Measurements from ENCODE around the gene ZIC5. TPM values are rescaled to one million over a fixed set of nuclear protein-coding genes. Genes with fewer than 3 reads are reported as not detected.

ZIC5 gene
- total and polyA plus RNA-seq, 4 donors = not detected

GRCh38 chr13:99988529-99989275 lies 17.1 kb upstream of the ZIC5 start:
- 6 to 9% methylated on average over 37 to 43 of the region's 43 CpGs for WGBS, 2 donors
- no peak for TF ChIP-seq CTCF (IDR thresholded peaks at IDR 0.05; ENCODE audit: control extremely low read depth, extremely low read depth)
- peak in 2 of 3 donors; percentile 6 to 16 for DNase-seq
- no peak overlapping the region for H3K9ac ChIP-seq (ENCODE audit: insufficient read depth in 1 of 2, low read length in 2 of 2)
- H3K9me3 ChIP-seq (ENCODE audit: control insufficient read depth in 4 of 4, insufficient read depth in 3 of 4, low read length in 3 of 4) = peaks cover 0 to 14% (median 0%) of the 10 kb centered on the region in 4 donors
- peaks cover 0 to 6% (median 0%) of the 10 kb centered on the region in 5 donors for H3K4me1 ChIP-seq (ENCODE audit: control insufficient read depth in 5 of 5, insufficient read depth in 5 of 5, low read length in 5 of 5)
- no peak overlapping the region for H3K27ac ChIP-seq (ENCODE audit: low read depth in 1 of 2, low read length in 1 of 2)
- no peak for ATAC-seq (ENCODE audit: insufficient read depth, low FRiP score)
- peaks cover 13 to 94% (median 94%) of the 10 kb centered on the region in 3 donors for H3K27me3 ChIP-seq (ENCODE audit: control insufficient read depth in 3 of 3, insufficient read depth in 3 of 3, low read length in 2 of 3)
- no peaks in the 10 kb centered on the region for H3K36me3 ChIP-seq (ENCODE audit: control insufficient read depth in 4 of 4, insufficient read depth in 4 of 4, low read length in 4 of 4)
- H3K4me3 ChIP-seq = no peak overlapping the region

GRCh38 chr13:99987154-99988019 lies 15.8 kb upstream of the ZIC5 start:
- no peak overlapping the region for H3K9ac ChIP-seq (ENCODE audit: insufficient read depth in 1 of 2, low read length in 2 of 2)
- H3K27me3 ChIP-seq (ENCODE audit: control insufficient read depth in 3 of 3, insufficient read depth in 3 of 3, low read length in 2 of 3) = peaks cover 15 to 93% (median 91%) of the 10 kb centered on the region in 3 donors
- H3K36me3 ChIP-seq (ENCODE audit: control insufficient read depth in 4 of 4, insufficient read depth in 4 of 4, low read length in 4 of 4) = no peaks in the 10 kb centered on the region
- H3K4me3 ChIP-seq = no peak overlapping the region
- TF ChIP-seq CTCF (IDR thresholded peaks at IDR 0.05; ENCODE audit: control extremely low read depth, extremely low read depth) = no peak
- H3K4me1 ChIP-seq (ENCODE audit: control insufficient read depth in 5 of 5, insufficient read depth in 5 of 5, low read length in 5 of 5) = peaks cover 0 to 9% (median 0%) of the 10 kb centered on the region in 5 donors
- 6 to 15% methylated on average over 20 of the region's 20 CpGs for WGBS, 2 donors
- DNase-seq (peak in 2 of 3 donors; percentile 16 to 38), ATAC-seq (ENCODE audit: insufficient read depth, low FRiP score) (no peak)
- no peak overlapping the region for H3K27ac ChIP-seq (ENCODE audit: low read depth in 1 of 2, low read length in 1 of 2)
- peaks cover 0 to 21% (median 0%) of the 10 kb centered on the region in 4 donors for H3K9me3 ChIP-seq (ENCODE audit: control insufficient read depth in 4 of 4, insufficient read depth in 3 of 4, low read length in 3 of 4)

GRCh38 chr13:99986741-99987140 lies 15.2 kb upstream of the ZIC5 start:
- peak in 2 of 3 donors; percentile 15 to 34 for DNase-seq
- no peak overlapping the region for H3K9ac ChIP-seq (ENCODE audit: insufficient read depth in 1 of 2, low read length in 2 of 2)
- H3K9me3 ChIP-seq (ENCODE audit: control insufficient read depth in 4 of 4, insufficient read depth in 3 of 4, low read length in 3 of 4) = peaks cover 0 to 23% (median 0%) of the 10 kb centered on the region in 4 donors
- no peak overlapping the region for H3K4me3 ChIP-seq
- no peaks in the 10 kb centered on the region for H3K36me3 ChIP-seq (ENCODE audit: control insufficient read depth in 4 of 4, insufficient read depth in 4 of 4, low read length in 4 of 4)
- no peak for TF ChIP-seq CTCF (IDR thresholded peaks at IDR 0.05; ENCODE audit: control extremely low read depth, extremely low read depth)
- H3K27me3 ChIP-seq (ENCODE audit: control insufficient read depth in 3 of 3, insufficient read depth in 3 of 3, low read length in 2 of 3) = peaks cover 21 to 87% (median 85%) of the 10 kb centered on the region in 3 donors
- no peak overlapping the region for H3K27ac ChIP-seq (ENCODE audit: low read depth in 1 of 2, low read length in 1 of 2)
- no peak for ATAC-seq (ENCODE audit: insufficient read depth, low FRiP score)
- WGBS, 2 donors = 35 to 36% methylated on average over 8 of the region's 8 CpGs
- peaks cover 0 to 15% (median 0%) of the 10 kb centered on the region in 5 donors for H3K4me1 ChIP-seq (ENCODE audit: control insufficient read depth in 5 of 5, insufficient read depth in 5 of 5, low read length in 5 of 5)
